MV-4-11 (cell line): ENCODE measurements around the gene CCDC183.
"Not testable (repeated sequence)": the region's sequence is repeated elsewhere in the genome, so short reads cannot be mapped to it uniquely, and the experiment has no call there.

Experiments
- DNase-seq: peaks from one replicate; lab custom pipeline; 2025; lab: John Stamatoyannopoulos, UW

Gene CCDC183

DNA sequence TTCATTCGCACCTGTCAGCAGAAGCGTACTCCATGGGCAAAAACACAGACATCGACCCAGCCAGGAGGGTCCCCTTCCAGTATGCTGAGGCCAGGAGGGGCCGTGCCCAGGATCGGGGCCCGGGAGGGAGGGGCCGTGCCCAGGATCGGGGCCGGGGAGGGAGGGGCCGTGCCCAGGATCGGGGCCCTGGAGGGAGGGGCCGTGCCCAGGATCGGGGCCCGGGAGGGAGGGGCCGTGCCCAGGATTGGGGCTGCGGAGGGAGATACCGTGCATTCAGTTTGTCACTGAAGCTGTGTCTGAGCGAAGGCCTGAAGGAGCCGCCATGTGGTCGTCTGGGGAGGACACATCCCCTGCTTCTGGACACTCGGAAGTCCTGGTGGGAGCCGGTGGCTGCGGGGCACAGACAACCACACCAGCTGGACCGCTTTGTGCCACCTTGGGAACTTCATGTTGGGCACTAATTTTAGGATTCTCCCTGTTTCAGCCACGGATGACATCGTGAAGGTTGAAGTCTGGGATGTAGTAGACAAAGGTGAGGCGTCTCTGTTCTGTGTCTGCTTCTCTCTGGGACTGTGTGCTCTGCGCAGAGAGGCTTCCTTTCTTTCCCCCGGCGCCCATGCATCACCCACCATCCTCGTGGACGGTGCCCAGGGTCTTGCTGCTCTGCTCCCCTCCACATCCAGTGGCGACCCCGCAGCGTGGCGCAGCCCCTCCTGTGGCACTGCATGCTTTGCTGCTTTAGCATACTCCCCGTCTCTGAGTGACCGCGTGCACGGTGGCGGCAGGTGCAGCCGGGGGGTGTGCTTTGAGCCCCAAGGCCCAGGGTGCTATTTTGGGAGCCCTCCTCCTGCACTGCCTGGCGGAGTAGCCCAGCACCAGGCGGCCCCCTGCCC lies 29.4 kb downstream of the CCDC183 start:
- no peak for DNase-seq

DNA sequence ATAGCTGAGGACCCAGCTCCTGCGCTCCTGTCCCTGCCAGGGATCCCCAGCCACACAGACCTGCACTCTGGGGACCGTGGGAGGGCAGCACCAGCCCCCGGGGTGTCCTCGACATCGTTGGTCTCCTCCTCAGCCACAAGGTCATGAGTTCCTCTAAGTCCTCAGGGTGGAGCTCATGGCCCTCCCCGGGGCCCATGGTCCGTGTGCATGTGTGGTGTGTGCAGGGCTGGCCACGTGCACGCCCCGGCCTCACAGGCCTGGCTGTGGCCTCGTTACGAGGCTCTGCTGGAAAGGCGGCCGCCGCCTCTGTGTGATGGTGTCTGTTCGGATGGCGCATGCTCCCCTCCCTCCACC lies 30.0 kb downstream of the CCDC183 start:
- no peak for DNase-seq

DNA sequence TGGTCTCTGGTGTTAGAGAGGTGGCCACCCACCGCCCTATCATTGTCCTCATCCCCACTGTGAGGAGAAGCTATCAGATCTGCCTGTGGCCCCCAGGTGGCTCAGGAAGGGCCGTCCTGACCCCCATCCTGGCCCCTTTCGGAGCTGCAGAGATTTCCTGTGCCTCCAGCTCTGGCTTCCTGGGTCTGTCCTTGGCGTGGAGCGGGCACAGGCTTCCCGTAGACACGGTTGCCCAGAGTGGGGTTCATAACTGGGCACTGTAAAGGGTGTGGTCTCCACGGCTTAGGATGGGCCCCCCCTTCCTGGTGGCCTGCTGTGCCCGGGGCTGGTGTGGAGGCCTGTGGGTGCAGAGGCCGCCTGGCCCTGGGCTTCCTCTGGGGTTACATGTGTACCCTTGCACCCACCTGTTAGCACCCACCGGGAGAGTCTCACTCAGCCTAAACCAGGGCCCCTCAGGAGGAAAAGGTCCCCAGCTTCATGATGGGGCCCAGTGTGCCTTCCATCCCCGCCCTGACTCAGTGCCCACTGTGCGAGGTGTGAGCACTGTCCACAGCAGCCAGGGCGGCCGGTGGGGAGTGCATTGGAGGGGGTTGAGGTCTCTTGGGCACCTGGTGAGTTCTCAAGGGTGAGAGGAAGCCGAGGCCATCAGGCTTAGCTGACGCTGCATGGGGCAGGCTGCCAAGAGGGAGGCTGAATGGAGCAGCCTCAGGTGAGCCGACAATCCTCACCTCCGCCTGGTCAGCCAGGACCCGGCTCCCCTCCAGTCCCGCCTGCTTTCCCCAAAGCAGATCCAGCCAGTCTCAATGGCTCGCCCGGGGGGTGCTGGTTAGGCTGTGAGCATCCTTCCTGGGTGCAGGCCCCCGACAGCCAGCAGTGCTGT lies 30.8 kb downstream of the CCDC183 start:
- DNase-seq: no peak

DNA sequence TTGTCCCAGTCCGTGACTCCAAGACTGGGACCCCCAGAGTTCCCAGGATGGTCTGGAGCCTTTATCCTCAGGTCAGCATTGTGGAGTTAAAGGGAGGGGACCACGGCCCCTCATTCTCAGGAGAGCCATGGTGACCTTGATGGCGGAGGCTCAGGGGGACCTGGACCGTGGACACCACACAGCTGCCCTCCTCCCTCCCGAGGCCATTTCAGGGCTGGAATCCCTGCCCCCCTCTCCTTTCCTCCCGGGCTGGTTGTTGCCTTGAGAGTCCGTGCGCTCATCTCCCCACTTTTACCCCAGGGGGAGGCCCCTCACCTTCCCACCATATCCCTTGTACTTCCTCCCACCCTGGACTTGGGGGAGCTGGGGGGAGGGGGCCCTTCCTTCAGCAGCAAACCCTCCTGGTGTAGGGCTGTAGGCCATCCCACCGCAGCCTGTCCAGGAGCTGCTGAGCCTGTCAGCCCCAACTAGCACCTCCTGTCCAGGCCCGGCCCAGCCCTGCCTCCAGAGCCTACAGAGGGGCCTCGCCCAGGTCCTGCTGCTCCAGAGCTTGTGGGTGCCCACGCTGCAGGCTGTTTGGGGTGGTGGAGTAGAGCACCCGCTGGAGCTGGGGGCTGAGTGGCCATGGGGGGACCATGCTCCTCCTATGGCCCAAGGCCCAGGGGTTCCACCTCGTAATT lies 31.8 kb downstream of the CCDC183 start:
- no peak for DNase-seq

DNA sequence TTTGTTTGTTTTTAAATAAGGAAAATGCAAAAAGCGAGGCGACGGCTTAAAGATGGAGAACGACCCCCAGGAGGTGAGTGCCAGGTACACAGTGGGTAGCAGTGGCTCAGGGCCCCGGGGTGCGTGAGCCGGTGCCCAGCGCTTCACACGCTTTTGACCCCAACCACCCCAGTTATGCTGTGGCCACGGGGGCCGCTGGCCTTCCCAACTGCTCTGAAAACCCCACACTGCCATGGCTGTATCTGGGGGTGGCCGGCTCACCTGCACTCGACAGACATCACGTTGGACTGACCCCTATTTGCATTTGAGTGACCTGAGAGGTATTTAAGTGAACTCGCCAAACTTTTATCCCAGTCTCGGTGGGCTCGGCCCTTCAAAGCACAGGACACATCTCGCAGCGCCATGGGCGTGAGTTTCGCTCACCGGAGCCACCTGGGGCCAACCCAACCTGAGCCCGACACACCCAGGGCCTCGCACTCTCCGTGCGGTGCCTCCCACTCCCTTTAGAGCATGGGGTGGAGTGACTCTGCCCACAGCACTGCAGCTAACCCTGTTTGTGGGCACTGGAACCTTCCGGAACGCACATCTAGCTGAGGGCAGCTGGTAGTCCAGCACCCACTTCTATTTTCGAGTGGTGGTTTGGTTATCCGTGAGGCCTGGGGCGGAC lies 32.5 kb downstream of the CCDC183 start:
- no peak for DNase-seq

DNA sequence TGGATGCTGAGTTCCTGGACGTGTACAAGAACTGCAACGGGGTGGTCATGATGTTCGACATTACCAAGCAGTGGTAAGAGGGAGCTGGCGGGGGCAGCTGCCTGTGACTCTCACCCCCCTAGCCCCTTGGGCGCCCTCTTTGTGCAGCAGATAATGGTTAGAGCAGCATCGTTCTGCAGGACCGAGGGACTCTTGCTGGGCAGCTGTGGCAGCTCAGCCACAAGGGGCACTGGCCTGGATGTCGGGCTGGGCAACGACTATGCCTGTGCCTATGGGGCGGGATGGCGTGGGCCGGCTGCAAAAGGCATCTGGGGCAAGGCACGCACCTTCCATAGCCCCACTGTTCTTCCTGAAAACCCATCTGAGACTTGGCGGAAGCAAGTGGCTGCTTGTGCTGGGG lies 33.3 kb downstream of the CCDC183 start:
- no peak for DNase-seq

DNA sequence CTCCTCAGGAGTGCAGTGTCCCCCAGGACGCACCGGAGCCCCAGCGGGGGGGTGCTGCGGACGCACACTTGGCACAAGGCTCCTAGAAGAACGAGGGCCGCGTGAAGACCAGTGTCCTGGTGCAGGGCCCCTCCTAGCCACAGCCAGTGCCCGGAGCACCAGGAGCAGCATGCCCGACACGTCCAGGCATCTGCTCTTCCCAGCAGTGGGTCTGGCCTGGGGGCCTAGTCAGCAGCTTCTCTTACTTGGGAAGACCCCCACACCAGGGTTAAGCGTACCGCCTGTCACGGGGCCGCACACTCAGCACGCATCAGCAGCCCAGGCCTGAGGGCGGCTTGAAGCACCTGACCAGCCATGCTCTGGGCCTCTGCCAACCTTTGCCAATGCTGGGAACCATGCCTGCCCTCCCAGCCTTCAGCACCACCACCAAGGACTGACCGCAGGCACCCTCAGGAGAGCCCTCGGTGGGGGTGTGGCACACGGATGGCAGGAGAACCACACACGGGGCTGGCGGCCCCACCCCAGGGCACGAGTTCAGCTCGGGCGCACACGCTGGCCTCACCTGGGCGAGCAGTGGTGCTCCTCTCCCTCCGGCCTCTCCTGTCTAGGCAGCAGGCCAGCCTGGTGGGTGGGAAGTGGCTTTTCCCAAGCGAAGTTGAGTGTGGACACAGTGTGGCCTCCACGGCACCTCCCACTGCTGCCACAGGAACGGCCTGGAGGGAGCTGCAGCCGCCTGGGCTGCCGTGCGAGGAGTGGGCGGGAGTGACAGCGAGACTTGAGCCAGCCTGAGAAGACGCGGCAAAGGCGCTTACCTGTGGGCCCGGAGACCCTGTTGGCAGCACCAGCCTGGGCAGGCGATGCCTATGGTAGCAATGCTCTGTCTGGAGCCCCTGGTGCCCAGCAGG lies 34.1 kb downstream of the CCDC183 start:
- DNase-seq: no peak

DNA sequence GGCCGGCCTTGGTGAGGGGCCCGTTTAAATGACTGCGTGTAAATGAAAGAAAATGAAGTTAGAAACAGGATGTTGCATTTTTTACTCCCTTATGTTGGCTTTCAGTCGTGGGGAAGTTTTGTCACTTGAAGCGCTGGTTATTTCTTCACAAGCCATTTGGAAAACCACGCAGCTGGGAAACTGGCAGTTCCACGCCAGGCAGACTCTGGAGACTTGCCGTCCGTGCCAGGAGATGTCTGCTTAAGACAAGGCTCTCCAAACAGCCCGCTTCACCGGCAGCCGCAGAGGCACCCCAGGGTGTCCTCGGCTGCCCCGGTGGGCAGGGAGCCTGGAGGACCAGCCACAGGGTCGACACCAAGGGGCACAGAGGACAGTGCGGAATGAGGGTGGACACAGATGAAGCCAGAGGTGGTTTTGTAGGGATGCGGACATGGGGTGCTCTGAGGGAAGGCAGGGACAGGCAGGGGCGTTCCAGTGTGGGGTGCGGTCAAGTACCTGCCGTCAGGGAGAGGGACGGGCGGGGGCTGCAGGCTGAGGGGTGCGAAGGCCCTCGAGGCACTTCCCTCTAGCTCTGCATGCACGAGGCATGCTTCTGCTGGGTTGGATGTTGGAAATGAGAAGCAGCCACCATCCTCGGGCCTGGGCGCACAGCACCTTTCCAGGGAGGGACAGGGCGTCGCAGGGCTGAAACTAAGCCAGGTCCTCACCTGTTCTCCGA lies 35.0 kb downstream of the CCDC183 start:
- DNase-seq: peak; percentile 33

DNA sequence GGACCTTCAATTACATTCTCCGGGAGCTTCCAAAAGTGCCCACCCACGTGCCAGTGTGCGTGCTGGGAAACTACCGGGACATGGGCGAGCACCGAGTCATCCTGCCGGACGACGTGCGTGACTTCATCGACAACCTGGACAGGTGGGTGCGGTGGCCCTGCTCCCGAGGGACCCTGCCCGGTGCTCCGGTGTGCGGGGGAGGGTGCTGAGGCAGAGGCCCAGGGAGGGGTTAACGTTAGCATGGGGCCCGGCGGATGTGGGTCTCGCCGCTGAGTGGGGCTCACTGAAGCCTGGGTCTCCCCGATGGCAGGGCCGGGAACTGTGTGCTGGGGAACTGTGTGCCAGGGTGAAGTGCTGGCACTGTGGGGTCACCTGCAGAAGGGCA lies 35.6 kb downstream of the CCDC183 start:
- no peak for DNase-seq

DNA sequence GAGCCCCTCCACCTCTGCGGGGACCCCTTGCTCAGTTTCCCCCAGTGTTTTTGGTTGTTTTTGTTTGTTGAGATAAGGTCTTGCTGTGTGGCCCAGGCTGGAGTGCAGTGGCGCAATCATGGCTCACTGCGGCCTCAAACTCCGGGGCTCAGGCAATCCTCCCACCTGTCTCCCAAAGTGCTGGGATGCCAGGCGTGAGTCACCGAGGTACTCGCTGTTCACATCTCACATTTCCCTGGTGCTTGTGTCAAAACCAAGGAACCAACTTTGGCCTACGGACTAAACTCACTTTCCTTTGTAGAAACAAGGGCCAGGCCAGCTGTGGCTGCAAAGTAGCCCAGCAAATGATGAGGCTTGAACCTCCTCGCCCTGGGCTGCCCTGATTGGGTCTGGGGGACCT lies 36.4 kb downstream of the CCDC183 start:
- DNase-seq: no peak

DNA sequence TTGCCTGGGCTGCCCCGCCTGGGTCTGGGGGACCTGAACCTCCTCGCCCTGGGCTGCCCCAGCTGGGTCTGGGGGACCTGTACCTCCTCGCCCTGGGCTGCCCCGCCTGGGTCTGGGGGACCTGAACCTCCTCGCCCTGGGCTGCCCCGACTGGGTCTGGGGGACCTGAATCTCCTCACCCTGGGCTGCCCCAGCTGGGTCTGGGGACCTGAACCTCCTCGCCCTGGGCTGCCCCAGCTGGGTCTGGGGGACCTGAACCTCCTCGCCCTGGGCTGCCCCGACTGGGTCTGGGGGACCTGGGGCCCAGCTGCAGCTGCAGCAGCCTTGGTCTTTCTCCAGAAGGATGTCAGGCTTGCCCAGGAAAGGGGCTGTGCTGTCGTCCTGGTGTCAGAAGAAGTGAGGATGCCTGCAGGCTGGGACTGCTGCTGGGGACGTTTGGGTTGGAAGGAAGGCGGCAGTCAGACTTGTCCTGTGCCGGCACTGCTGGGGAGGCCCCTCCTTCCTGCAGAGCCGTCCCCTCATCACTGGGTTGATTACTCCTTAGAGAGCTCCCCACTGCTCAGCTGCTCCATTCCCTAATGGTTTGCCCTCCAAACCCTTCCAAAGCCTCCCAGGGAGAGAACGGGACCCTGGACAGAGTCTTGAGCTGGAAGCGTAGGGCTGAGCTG lies 37.4 kb downstream of the CCDC183 start:
- not testable (repeated sequence) for DNase-seq

DNA sequence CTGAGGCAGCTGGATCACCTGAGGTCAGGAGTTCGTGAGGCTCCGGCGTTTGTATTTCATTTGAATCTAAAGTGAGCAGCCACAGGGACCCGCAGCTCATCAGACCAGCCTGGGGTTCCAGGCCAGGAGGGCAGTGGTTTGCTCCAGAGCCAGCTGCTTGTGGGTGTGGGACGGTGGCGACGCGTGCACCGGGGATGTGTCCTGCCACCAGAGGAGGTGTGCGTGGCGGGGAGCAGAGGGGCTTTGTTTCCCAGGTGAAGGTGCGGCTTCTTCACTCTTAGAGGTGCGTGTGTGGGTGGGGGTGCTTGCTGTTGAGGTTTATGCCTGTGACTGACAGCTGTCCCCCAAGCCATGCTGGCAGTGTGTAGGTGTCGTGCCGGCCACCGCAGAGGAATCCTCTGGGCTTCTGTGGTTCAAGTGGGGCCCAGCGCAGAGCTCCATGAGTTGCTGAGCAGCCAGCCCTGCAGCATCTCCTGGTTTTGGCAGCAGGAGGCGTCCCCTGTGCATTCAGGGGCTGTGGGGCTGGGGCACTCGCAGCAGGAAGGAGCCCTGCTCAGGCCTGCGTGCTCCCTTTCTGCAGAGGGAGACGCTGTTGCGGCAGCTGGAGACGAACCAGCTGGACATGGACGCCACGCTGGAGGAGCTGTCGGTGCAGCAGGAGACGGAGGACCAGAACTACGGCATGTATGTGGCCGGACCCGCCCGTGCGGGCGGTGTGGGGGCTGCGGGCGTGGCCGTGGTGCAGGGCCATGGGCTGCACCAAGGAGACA lies 39.2 kb downstream of the CCDC183 start:
- no peak for DNase-seq

DNA sequence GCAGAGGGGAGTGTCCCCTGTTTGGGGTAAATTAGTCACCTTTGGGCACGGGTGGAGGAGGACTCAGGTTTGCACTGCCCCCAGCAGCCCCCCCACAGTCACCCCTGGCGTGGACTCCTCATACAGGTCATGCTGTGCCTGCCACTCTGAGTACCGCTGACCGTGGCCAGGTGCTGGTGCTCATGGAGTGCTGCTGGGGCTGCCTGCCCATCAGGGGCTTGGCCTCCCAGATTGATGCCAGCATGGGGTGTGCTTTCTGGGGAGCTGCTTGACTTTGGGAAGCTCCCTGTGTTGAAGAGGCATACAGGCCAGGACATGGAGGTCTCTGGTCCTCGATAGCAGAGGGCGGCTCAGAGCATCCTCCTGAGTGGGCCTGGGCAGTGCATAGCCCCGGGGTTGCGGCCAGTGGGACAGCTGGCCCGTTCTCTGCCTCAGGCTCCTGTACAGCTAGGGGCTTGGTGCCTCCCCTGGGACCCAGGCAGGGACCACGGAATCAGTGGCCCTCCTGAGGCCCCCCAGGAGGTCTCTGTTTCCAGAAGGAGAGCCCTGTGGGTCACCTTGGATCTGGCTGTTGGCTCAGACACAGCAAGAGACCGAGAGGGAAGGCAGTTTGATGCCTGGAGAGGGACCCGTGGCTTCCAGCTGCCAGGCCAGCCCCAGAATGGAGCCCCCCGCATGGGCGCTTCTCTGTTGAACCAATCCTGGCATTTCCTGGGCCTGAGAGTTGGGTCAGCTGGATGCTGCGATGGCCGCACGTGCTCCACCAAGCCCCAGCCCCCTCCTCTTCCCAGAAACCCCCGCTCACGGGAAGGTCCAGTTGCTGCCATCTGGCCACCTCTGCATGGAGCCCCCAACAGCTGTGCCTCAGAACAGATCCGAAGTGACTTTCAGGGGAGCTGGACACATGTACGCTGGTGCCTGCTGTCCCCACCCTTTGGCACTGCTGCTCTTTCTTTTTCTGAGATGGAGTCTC lies 40.1 kb downstream of the CCDC183 start:
- DNase-seq: no peak

DNA sequence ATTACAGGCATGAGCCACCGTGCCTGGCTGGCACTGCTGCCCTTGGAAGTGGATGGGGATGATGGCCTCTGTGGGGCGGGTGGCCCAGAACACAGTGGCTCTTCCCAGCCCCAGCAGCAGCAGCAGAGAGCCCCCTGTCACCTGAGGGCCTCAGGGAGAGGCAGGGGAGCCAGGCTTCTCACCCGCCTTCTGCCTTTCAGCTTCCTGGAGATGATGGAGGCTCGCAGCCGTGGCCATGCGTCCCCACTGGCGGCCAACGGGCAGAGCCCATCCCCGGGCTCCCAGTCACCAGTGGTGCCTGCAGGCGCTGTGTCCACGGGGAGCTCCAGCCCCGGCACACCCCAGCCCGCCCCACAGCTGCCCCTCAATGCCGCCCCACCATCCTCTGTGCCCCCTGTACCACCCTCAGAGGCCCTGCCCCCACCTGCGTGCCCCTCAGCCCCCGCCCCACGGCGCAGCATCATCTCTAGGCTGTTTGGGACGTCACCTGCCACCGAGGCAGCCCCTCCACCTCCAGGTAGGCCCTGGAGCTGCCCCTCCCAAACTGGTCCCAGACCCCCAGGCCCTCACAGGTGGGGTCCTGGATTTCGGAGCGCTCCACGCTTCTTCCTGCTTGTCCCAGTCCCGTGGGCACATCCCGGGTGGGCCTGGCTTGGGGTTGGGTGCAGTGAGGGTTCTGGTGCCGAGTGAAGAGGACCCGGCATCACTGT lies 41.2 kb downstream of the CCDC183 start:
- DNase-seq: no peak

DNA sequence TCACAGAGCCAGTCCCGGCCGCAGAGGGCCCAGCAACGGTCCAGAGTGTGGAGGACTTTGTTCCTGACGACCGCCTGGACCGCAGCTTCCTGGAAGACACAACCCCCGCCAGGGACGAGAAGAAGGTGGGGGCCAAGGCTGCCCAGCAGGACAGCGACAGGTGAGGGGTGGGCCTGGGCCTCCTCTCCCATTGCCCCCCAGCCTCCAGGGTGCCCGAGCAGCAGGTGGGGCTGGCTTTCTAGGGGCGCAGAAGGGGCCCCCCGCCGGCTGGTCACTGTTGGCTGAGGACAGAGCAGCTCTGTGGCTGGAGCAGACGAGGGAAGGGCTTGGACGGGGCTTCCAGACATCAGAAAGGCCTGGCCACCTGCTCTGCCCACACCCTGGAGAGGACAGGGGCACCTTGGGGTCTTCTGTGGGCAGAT lies 41.7 kb downstream of the CCDC183 start:
- DNase-seq: not testable (repeated sequence)

DNA sequence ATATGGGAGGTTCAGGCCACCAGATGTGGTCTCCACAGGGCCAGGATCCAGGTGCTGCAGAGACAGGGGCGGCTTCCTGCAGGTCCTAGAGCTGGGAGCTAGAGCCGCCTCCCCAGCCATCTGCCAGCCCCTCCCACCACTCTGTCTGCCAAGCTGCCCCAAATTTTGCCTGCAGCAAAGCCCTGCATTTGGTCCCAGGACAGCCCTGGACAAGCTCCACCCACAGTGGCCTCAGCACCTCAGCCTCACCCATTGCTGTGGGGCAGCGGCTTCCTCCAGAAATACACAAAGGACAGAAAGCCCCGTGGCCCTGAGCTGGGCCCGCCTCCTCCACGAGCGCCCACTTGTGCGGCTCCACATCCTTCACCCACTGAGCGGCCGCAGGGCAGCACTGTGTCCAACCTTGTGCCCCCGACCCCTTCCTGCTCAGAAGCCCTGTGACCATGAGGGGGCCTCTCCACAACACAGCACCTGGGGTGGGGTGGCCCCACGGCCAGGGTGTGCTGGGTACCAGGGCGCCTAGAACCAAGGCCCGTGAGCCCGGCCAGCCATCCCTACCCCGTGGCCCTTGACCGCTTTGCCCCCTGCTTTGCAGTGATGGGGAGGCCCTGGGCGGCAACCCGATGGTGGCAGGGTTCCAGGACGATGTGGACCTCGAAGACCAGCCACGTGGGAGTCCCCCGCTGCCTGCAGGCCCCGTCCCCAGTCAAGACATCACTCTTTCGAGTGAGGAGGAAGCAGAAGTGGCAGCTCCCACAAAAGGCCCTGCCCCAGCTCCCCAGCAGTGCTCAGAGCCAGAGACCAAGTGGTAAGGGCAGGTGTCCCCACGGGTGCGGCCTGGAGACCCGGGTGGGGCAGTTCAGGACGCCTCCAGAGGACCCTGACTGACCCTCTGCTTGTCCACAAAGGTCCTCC lies 42.4 kb downstream of the CCDC183 start:
- DNase-seq: no peak
